Vein endothelial cell (primary cell): Measurements from ENCODE around the gene ZNF175. TPM values are rescaled to one million over a fixed set of nuclear protein-coding genes. Genes with fewer than 3 reads are reported as not detected.

Source experiments
- total RNA-seq: library from RNA; depleted of rRNA; stranded (reverse); fragments of >200 nt; gene quantifications from 2 replicates; pipeline ENCODE4 v1.2.3, GENCODE V29; 2012

ZNF175 gene
- total RNA-seq, result 11.0 and 17.0 TPM in 2 replicates

GRCh38 chr19:51570962-51571575 lies at the start of gene ZNF175:
ZNF175 (plus strand) TSS chr19:51571283; CDS start chr19:51573330, 2,047 bp downstream.

DNA sequence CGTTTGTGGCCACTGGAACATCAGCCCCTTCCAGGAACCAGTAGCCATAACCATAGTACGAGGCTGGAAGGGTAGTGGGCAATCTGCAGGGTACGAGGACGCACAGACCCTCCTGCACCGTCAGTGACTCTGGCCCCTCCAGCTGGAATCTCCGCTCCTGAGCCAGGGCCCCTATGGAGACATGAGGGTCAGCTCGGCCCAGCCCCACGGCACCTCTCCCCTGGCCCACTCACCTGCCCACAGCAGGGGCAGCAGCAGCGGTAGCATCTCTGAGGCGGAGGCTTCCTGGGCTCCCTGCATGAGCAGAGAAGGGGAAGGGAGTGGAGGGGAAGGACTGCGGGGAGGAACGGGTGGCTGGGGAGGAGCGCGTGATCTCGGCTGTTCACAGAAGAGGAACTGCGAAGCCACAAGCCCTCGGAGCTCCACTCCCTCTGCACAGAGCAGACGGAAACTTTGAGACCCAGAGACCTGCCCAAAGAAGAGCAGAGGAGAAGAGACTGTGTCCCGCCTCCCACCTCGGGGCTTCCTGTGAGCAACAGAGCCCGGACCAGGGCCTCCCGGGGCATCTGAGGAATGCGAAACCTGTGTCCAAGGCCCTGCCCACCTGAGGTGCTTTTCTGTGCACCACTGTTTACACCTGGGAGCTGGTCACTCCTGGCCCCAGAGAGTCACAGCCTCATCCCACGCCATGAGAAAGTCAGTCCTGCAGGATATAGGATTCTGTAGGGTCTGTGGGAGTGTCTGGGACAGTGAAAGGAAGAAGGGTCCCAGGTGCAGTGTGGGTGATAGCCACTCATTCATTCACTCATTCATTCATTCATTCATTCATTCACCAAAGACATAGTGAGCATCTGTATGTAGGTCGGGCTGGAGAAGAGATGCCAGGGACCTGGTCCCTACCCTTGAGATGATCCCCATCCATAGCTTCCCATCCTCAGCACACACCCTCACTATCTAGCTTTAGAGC lies 39.5 kb upstream of the ZNF175 start, which contains the start of gene SIGLEC6:
TSS of gene SIGLEC6 (minus strand) at position 322 of the 967 bp plus-strand sequence. CDS start at position 300, 22 bp downstream.

DNA sequence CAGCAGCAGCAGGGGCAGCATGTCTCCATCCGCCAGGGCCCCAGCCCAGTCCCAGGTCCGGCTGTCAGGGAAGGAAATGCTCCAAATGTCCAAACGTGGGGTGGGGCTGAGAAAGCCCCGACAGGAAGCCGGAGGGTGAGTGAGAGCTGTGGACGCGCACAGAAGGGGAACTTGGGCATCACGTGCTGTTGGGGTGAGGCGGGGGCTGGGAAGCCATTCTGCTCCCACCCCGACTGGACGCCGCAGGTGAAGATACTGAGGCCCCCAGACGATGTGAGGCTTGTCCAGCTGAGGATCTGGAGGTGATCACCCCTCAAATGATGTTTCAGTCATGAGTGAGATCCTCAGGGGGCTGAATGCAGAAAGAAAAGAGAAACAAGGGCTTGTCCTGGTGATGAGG lies 59.2 kb downstream of the ZNF175 start, which contains the start of gene SIGLEC5:
TSS of gene SIGLEC5 (minus strand) at position 87 of the 400 bp plus-strand sequence. CDS start at position 21, 66 bp downstream.

Other genes with a start within 250 kb of the ZNF175 start
- 0.19 and 0.33 TPM in 2 replicates for gene VSIG10L, start 229.1 kb upstream of the ZNF175 start, total RNA-seq
- 58.4 and 87.9 TPM in 2 replicates for gene ETFB, start 204.9 kb upstream of the ZNF175 start, total RNA-seq
- gene CLDND2, start 202.3 kb upstream of the ZNF175 start, total RNA-seq, result not detected in 2 replicates
- gene NKG7, start 198.6 kb upstream of the ZNF175 start, total RNA-seq, result not detected in 2 replicates
- gene LIM2, start 183.3 kb upstream of the ZNF175 start, total RNA-seq, result not detected in 2 replicates
- not detected in 2 replicates for gene C19orf84, start 180.7 kb upstream of the ZNF175 start, total RNA-seq
- not detected in 2 replicates for gene SIGLEC10, start 153.6 kb upstream of the ZNF175 start, total RNA-seq
- not detected in 2 replicates for gene SIGLEC8, start 112.8 kb upstream of the ZNF175 start, total RNA-seq
- gene CEACAM18, start 92.7 kb upstream of the ZNF175 start, total RNA-seq, result not detected in 2 replicates
- not detected in 2 replicates for gene SIGLEC12, start 69.5 kb upstream of the ZNF175 start, total RNA-seq
- not detected in 2 replicates for gene SIGLEC6, start 39.6 kb upstream of the ZNF175 start, total RNA-seq
- gene SIGLEC5, start 59.1 kb downstream of the ZNF175 start, total RNA-seq, result under 0.01 TPM in 1 of 2 replicates, not detected in the other
- gene SIGLEC14, start 75.5 kb downstream of the ZNF175 start, total RNA-seq, result 0.29 and 0.33 TPM in 2 replicates
- 5.6 and 7.8 TPM in 2 replicates for gene SPACA6, start 122.0 kb downstream of the ZNF175 start, total RNA-seq
- gene HAS1, start 152.7 kb downstream of the ZNF175 start, total RNA-seq, result not detected in 2 replicates
- gene FPR1, start 180.6 kb downstream of the ZNF175 start, total RNA-seq, result not detected in 2 replicates
- gene FPR2, start 189.9 kb downstream of the ZNF175 start, total RNA-seq, result not detected in 2 replicates
- gene FPR3, start 223.9 kb downstream of the ZNF175 start, total RNA-seq, result under 0.01 and 0.10 TPM in 2 replicates